Esophagus squamous epithelium (tissue), 5 donors: ENCODE measurements around the gene TOGARAM1. TPM values are rescaled to one million over a fixed set of nuclear protein-coding genes. Genes with fewer than 3 reads are reported as not detected.

ENCODE experiments used
- DNase-seq: peaks from one replicate; lab custom pipeline; 2025; lab: John Stamatoyannopoulos, UW
- H3K27ac ChIP-seq, 4 donors: fragments of 200-600 bp; sonication (generic); one replicate each; pipeline ENCODE4 v1.5.1; 2016 to 2019; ENCODE audit warnings: mild to moderate bottlenecking in 1 of 4
- H3K27me3 ChIP-seq, 4 donors: fragments of 200-600 bp; sonication (generic); 1 replicate in 3 of 4; 2 replicates in 1 of 4; pipeline versions ENCODE4 v1.5.1 to v1.6.0; 2017 to 2021; ENCODE audit warnings: antibody characterized with exemption in 1 of 4
- H3K36me3 ChIP-seq, 3 donors: fragments of 200-600 bp; sonication (generic); one replicate each; pipeline ENCODE4 v1.5.1; 2016 to 2019
- H3K4me1 ChIP-seq, 3 donors: fragments of 200-600 bp; sonication (generic); one replicate each; pipeline ENCODE4 v1.5.1; 2017 to 2019
- H3K4me3 ChIP-seq, 4 donors: fragments of 200-600 bp; sonication (generic); 1 replicate in 3 of 4; 2 replicates in 1 of 4; pipeline ENCODE4 v1.5.1; 2016 to 2019; ENCODE audit warnings: mild to moderate bottlenecking in 2 of 4, moderate library complexity in 1 of 4
- H3K9me3 ChIP-seq, 3 donors: fragments of 200-600 bp; sonication (generic); one replicate each; pipeline ENCODE4 v1.5.1; 2016 to 2019
- POLR2A ChIP-seq, 4 donors: fragments of 450-650 bp; IDR thresholded peaks; one replicate each; pipeline ENCODE4 v1.6.1; 2017; ENCODE audit warnings: antibody characterized with exemption in 4 of 4, mild to moderate bottlenecking in 4 of 4, moderate library complexity in 3 of 4
- WGBS, 2 donors: methylation state at CpG; one replicate each; pipeline ENCODE4 v1.1.5; 2018; 5-methylcytosine and 5-hydroxymethylcytosine counted together
- intact Hi-C: fragments of 100-400 bp; cut with DNase I; formaldehyde crosslinking; loops from one replicate; pipeline ENCODE4 v1.15.0; 2022
- total RNA-seq, 4 donors: library from RNA; depleted of rRNA; stranded (reverse); fragments of >200 nt; gene quantifications; one replicate each; pipeline ENCODE4 v1.1.0, GENCODE V29; 2016
- TF ChIP-seq, protein P1 (sequence below), 6 experiments: fragments of 450-650 bp in 4 of 6; fragments of 200-600 bp in 2 of 6; sonication (generic) in 2 of 6; IDR thresholded peaks; one replicate each; pipeline ENCODE4 v1.5.1; 2016 to 2019; ENCODE audit warnings: antibody characterized with exemption in 6 of 6, mild to moderate bottlenecking in 4 of 6, moderate library complexity in 4 of 6
- donor health status: DM: yes; HTN: yes; CAD: no.

Gene TOGARAM1
- total RNA-seq, 4 donors from 2014 or later, result 5.8 to 23.7 (median 8.9) TPM

DNA sequence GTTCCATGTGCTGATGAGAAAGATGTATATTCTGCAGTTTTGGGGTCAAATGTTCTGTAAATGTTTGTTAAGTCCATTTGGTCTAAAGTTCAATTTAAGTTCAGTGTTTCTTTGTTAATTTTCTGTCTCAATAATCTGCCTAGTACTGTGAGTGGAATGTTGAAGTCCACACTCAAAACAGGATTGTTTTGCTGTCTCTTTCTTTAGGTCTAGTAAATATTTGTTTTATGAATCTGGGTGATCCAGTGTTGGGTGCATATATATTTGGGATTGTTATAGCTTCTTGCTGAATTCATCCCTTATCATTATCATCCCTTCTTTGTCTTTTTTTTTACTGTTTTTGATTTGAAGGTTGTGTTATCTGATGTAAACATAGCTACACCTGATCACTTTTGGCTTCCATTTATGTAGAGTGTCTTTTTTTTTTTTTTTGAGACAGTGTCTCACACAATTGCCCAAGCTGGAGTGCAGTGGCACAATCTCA lies 95.9 kb downstream of the TOGARAM1 start:
- no peak overlapping the region for H3K27ac ChIP-seq
- H3K27me3 ChIP-seq, result no peaks in the 10 kb centered on the region
- H3K36me3 ChIP-seq, result peaks cover 0 to 56% (median 0%) of the 10 kb centered on the region in 3 donors
- no peaks in the 10 kb centered on the region for H3K4me1 ChIP-seq
- intact Hi-C loops, result no loop called here
- TF ChIP-seq, protein P1, sequence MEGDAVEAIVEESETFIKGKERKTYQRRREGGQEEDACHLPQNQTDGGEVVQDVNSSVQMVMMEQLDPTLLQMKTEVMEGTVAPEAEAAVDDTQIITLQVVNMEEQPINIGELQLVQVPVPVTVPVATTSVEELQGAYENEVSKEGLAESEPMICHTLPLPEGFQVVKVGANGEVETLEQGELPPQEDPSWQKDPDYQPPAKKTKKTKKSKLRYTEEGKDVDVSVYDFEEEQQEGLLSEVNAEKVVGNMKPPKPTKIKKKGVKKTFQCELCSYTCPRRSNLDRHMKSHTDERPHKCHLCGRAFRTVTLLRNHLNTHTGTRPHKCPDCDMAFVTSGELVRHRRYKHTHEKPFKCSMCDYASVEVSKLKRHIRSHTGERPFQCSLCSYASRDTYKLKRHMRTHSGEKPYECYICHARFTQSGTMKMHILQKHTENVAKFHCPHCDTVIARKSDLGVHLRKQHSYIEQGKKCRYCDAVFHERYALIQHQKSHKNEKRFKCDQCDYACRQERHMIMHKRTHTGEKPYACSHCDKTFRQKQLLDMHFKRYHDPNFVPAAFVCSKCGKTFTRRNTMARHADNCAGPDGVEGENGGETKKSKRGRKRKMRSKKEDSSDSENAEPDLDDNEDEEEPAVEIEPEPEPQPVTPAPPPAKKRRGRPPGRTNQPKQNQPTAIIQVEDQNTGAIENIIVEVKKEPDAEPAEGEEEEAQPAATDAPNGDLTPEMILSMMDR (IDR thresholded peaks at IDR 0.05), result no peak
- TF ChIP-seq POLR2A (IDR thresholded peaks at IDR 0.05), result no peak
- no peaks in the 10 kb centered on the region for H3K9me3 ChIP-seq
- no peak for DNase-seq
- H3K4me3 ChIP-seq, result no peak overlapping the region

DNA sequence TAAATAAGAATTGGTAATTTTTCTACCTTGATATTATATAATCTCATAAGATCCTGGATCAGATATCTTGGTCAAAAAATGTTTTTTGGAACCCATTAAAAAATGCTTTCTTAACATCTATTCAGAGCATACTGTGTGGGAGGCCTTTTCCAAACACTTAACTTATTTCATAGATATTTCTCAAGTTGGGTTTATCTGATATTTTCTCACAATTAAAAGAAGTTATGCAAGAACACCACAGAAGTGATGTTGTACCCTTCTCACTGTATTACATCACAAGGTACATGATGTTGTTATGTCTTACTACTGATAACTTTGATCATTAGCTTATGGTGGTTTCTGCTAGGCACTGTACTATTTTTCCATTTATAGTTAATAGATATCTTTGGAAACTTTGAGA lies 98.6 kb downstream of the TOGARAM1 start:
- TF ChIP-seq, protein P1 (IDR thresholded peaks at IDR 0.05), result no peak
- no peak for TF ChIP-seq POLR2A (IDR thresholded peaks at IDR 0.05)
- intact Hi-C loops, result no loop called here
- peaks cover 0 to 29% (median 0%) of the 10 kb centered on the region in 3 donors for H3K36me3 ChIP-seq
- no peaks in the 10 kb centered on the region for H3K4me1 ChIP-seq
- no peaks in the 10 kb centered on the region for H3K9me3 ChIP-seq
- H3K27me3 ChIP-seq, result no peaks in the 10 kb centered on the region
- DNase-seq, result no peak
- no peak overlapping the region for H3K4me3 ChIP-seq
- H3K27ac ChIP-seq, result no peak overlapping the region

DNA sequence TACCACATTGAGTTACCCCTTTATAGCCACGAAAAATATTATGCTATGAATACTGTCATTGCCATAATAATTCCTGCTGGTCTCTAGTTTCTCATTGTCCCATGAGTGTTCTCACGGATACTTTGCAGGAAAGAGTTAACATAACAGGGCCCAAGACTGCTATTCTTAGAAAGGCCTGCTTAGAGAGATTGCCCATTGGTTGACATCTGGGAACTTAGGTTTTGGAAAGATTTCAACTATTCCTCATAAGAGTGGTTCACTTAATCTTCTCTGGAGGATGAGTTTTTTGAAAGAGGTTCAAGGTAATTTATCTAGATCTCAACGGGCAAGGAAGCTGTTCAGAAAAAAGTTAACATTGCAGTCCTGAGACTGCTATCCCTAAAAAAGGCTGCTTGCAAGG lies 103.5 kb downstream of the TOGARAM1 start:
- Histone ChIP-seq H3K9me3 (no peaks in the 10 kb centered on the region), H3K27me3 (no peaks in the 10 kb centered on the region), H3K4me1 (no peaks in the 10 kb centered on the region), H3K27ac (no peak overlapping the region), H3K4me3 (no peak overlapping the region), H3K36me3 (peaks cover 0 to 33% (median 0%) of the 10 kb centered on the region in 3 donors)
- no peak for DNase-seq
- intact Hi-C loops, result no loop called here
- no peak for TF ChIP-seq POLR2A (IDR thresholded peaks at IDR 0.05)
- TF ChIP-seq, protein P1 (IDR thresholded peaks at IDR 0.05), result no peak
- 69 to 78% methylated on average over 3 of the region's 3 CpGs for WGBS, 2 donors

DNA sequence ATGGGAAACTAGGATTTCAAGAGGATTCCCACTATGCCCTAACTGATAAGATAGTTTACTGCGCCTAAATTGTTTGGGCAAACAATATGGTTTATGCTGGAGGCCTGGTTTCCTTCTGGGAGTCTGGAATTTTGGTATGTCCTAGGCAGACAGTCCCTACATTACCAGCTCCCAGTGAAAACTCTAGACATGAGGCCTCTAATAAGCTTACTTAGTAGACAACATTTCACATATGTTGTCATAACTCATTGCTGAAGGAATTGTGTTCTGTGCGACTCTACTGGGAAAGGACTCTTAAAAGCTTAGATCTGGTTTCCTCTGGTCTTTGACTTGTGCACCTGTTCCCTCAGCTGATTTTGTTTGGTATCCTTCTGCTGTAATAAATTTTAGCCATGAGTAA lies 104.0 kb downstream of the TOGARAM1 start:
- Histone ChIP-seq H3K27me3 (no peaks in the 10 kb centered on the region), H3K4me1 (no peaks in the 10 kb centered on the region), H3K36me3 (peaks cover 0 to 36% (median 0%) of the 10 kb centered on the region in 3 donors), H3K4me3 (no peak overlapping the region), H3K9me3 (no peaks in the 10 kb centered on the region), H3K27ac (no peak overlapping the region)
- DNase-seq, result no peak
- intact Hi-C loops, result no loop called here
- TF ChIP-seq, protein P1 (IDR thresholded peaks at IDR 0.05), result no peak
- TF ChIP-seq POLR2A (IDR thresholded peaks at IDR 0.05), result no peak
- WGBS, 2 donors, result 60 to 82% methylated on average over 2 of the region's 2 CpGs

DNA sequence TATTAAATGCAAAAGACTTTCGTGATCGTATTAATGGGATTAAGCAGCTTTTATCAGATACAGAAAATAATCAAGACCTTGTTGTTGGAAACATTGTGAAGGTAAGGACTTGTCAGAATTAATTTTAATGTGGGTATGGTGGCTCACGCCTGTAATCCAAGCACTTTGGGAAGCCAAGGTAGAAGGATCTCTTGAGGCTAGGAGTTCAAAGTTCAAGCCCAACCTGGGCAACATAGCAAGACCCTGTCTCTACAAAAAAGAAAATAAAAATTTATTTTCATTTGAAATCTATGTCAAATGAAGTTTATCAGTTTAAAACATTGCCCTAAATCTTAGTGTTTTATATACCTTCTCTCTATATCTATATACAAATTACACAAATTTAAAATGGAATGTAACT lies 104.7 kb downstream of the TOGARAM1 start:
- 93 to 95% methylated on average over 3 of the region's 3 CpGs for WGBS, 2 donors
- H3K27ac ChIP-seq, result no peak overlapping the region
- TF ChIP-seq, protein P1 (IDR thresholded peaks at IDR 0.05), result no peak
- no peak for TF ChIP-seq POLR2A (IDR thresholded peaks at IDR 0.05)
- no peaks in the 10 kb centered on the region for H3K9me3 ChIP-seq
- H3K4me3 ChIP-seq, result no peak overlapping the region
- no peaks in the 10 kb centered on the region for H3K4me1 ChIP-seq
- H3K36me3 ChIP-seq, result peaks cover 0 to 43% (median 0%) of the 10 kb centered on the region in 3 donors
- no peak for DNase-seq
- intact Hi-C loops, result no loop called here
- no peaks in the 10 kb centered on the region for H3K27me3 ChIP-seq
